ENCODE measurements around the gene GMDS.

The GMDS gene

DNA sequence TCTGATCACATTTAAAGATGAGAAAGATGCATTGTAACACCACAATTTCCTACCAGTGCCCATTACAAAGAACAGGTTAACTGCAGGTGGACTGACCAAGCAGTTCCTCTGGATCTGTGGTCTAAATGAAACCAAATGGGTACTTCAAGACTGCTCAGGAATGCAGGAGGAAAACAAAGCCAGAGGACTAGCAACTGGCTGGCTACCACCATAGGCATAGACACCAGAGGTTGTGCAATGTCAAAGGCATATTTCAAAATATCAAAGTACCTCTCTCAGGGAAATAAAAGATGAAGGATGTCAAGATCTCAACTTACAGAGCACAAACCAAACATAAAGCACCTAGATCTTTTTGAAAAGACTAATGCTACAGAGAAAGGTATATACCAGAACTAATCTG, 65.5 kb downstream of the GMDS start:
- Histone ChIP-seq H3K4me3 (replicated peaks; ENCODE audit: low read depth, low read length) (no peak overlapping the region), H3K36me3 (ENCODE audit: control insufficient read depth, insufficient read depth, low read length) (no peaks in the 10 kb centered on the region; the same call in 1 of the 2 replicates), H3K27me3 (replicated peaks; ENCODE audit: control insufficient read depth, insufficient read depth, low read length) (no peaks in the 10 kb centered on the region)
- DNase-seq (ENCODE audit: extremely low read depth, insufficient read length): no peak
- TF ChIP-seq CTCF (IDR thresholded peaks at IDR 0.05; ENCODE audit: insufficient read depth, low read length, poor library complexity, severe bottlenecking): no peak

GRCh38 chr6:2179241-2179640, 66.2 kb downstream of the GMDS start:
- H3K36me3 ChIP-seq (ENCODE audit: control insufficient read depth, insufficient read depth, low read length): no peaks in the 10 kb centered on the region; the same call in 1 of the 2 replicates
- no peak for TF ChIP-seq CTCF (IDR thresholded peaks at IDR 0.05; ENCODE audit: insufficient read depth, low read length, poor library complexity, severe bottlenecking)
- H3K4me3 ChIP-seq (replicated peaks; ENCODE audit: low read depth, low read length): no peak overlapping the region
- H3K27me3 ChIP-seq (replicated peaks; ENCODE audit: control insufficient read depth, insufficient read depth, low read length): no peaks in the 10 kb centered on the region
- no peak for DNase-seq (ENCODE audit: extremely low read depth, insufficient read length)

- Histone ChIP-seq H3K4me3 (replicated peaks; ENCODE audit: low read depth, low read length) (no peak overlapping the region), H3K36me3 (ENCODE audit: control insufficient read depth, insufficient read depth, low read length) (no peaks in the 10 kb centered on the region; the same call in 1 of the 2 replicates), H3K27me3 (replicated peaks; ENCODE audit: control insufficient read depth, insufficient read depth, low read length) (no peaks in the 10 kb centered on the region)
- TF ChIP-seq CTCF (IDR thresholded peaks at IDR 0.05; ENCODE audit: insufficient read depth, low read length, poor library complexity, severe bottlenecking): no peak
- DNase-seq (ENCODE audit: extremely low read depth, insufficient read length): no peak
Measured at GRCh38 chr6:2178125-2178524, 67.3 kb downstream of the GMDS start.

DNA sequence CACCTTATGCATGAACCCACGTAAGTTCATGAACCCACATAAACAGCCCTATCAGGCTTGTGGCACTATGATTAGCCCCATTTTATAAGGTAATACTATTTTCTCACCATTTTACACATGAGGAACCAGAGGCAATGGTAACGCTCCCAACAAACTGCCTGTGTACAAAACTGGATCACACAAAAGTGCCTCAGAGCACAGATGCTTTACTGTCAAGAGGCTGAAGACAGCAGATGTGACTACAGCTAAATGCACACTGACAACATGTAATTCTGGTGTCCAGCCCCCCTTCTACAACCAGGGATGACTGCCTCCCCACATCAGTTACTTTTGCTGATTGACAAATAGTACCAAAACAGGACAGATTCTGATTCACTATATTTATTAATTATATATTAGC, 69.6 kb downstream of the GMDS start:
- DNase-seq (ENCODE audit: extremely low read depth, insufficient read length): no peak

DNA sequence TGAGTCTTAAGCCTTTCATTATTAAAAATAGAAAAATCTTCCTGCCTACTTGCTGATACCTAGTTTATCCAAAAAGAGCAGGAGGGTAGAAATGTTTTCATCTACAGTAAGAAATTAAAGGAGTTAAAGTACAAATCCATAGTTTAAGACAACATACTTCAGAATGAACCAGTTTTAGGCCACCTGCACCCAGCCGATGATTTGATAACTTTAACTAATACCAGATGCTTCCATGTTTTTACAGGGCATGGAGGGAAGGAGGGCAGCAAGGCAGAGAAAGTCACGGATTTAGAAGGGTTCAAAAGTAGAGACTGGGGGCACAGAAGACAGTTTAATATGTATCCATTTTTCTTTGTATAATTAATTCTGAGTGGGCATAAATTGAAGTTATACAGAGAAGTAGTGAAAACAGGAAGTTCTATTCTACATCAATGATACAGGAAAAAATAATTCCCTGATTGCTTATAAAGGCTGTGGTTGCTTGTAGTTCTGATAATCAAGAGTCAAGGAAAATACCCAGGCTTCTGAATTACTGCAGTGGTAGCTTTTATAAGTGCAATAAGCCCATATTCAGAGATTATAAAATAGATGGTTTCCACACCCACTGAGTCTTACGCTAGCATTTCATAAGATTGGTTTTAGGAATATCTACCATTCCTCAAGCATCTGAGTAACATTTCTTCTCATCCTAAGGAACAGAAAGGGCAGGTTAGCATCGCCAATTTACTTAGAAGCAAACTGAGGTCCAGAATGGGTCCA, 72.0 kb downstream of the GMDS start:
- no peak for DNase-seq (ENCODE audit: extremely low read depth, insufficient read length)
- no peaks in the 10 kb centered on the region for H3K27me3 ChIP-seq (replicated peaks; ENCODE audit: control insufficient read depth, insufficient read depth, low read length)
- TF ChIP-seq CTCF (IDR thresholded peaks at IDR 0.05; ENCODE audit: insufficient read depth, low read length, poor library complexity, severe bottlenecking): no peak
- no peaks in the 10 kb centered on the region for H3K36me3 ChIP-seq (ENCODE audit: control insufficient read depth, insufficient read depth, low read length)
- H3K4me3 ChIP-seq (replicated peaks; ENCODE audit: low read depth, low read length): no peak overlapping the region

More for the DNA sequence above, 69.6 kb downstream of the GMDS start:
- no peaks in the 10 kb centered on the region; the same call in 1 of the 2 replicates for H3K36me3 ChIP-seq (ENCODE audit: control insufficient read depth, insufficient read depth, low read length)
- no peaks in the 10 kb centered on the region for H3K27me3 ChIP-seq (replicated peaks; ENCODE audit: control insufficient read depth, insufficient read depth, low read length)
- no peak for TF ChIP-seq CTCF (IDR thresholded peaks at IDR 0.05; ENCODE audit: insufficient read depth, low read length, poor library complexity, severe bottlenecking)
- H3K4me3 ChIP-seq (replicated peaks; ENCODE audit: low read depth, low read length): no peak overlapping the region
